Measurements from ENCODE around the gene PAK4.
"Not testable (repeated sequence)": the region's sequence is repeated elsewhere in the genome, so short reads cannot be mapped to it uniquely, and the experiment has no call there.

Gene PAK4

DNA sequence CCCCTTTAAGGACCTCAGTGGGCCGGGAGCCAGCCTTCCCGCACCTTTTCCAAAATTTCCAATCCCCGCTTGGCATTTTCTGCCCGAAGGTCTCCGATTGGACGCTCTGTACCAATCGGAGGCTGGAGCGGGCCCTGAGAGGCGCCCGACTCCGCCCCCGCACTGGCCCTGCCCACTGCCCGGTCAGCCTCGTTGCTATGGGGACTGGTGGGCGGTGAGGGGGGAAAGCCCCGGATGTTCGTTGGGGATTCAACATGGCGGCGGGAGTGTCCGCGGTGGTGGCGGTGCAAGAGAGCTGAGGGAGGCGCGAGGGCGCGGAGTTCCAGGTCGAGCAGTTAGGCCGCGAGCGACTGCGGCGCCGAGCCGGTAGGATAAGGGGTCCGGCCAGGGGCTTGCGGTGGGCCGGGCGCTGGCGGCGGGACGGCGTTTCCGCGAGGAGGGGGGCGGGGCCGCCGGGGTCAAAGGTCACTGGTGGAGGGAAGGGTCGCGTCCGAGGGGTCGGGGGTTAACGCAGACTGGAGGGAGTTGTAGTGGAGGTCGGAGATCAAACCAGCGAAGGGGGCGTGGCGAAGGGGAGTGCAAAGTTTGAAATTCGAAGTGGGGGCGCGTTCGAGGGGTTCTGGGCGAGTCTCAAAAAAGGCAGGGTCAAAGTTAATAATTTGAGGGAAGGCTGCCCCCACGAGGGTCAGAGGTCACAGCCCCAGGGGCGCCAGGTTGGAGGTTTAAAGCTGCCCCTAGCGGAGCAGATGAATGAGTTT lies at the start of gene PAK4:
PAK4 (plus strand) TSS at position 233 of the 758 bp plus-strand sequence. CDS start 43,768 bp downstream, outside the sequence.
- DNase-seq (ENCODE audit: low read depth) = peak; percentile 93

DNA sequence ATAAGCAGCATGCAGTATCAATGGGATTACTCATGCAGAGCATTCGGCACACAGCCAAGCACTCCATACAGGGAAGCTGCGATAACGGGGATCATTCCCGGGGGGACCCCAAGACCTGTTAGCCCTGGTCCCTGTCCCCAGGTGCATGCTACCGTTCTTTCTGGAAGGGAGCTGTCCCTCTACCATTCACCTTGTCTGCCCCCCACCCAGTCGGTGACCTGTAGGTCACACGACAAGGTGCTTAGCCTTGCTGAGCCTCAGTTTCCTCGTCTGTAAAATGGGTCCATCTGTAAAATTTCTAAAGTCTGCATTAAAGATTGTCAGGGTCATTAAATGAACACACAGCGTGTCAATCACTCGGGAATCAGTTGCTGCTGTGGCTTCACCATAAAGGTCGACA lies 48.3 kb upstream of the PAK4 start:
- no peak for DNase-seq (ENCODE audit: low read depth)

DNA sequence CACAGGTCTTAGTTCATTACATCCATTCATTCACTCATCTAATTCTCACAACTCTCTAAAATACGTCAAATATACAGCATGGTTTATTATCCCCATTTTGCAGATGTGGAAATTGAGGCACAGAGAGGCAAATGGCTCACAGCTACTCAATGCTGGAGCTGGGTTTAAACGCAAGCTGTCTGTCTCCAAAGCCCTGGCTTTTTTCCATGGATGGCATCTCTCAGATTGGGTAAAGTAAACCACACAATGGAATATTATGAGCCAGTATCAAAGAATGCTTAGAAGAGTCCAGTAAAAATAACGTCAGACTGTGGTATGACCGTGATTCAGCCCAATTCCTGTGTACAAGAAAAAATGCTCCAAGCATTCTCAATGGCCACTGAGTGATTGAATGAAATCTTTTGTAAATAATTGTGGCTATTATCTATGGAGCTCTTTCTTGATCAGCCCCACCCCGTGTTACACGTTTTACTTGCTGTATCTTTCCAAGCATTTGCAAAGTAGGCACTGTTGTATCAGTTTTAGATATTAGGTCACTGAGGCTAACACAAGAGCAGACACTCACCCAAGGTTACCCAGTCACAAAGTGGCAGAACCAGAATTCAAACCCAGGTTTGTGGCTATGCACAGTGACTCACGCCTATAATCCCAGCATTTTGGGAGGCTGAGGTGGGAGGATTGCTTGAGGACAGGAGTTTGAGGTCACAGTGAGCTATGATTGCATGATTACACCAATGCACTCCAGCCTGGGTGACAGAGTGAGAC lies 47.0 kb upstream of the PAK4 start:
- no peak for DNase-seq (ENCODE audit: low read depth)

DNA sequence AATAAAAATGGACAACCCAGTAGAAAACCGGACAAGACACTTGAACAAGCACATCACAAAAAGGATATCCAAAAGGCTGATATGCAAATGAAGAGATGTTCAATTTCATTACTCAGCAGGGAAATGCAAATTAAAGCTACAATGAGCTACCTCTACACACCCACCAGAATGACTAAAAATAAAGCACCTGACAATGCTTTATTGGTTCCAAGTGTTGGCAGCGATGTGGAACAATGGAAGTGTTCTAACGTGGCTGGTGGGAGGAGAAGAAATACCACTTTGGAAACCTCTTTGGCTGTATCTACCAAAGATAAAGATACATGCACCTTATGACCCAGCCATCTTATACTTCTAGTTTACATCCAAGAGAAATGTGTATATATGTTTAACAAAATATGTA lies 45.2 kb upstream of the PAK4 start:
- no peak for DNase-seq (ENCODE audit: low read depth)

DNA sequence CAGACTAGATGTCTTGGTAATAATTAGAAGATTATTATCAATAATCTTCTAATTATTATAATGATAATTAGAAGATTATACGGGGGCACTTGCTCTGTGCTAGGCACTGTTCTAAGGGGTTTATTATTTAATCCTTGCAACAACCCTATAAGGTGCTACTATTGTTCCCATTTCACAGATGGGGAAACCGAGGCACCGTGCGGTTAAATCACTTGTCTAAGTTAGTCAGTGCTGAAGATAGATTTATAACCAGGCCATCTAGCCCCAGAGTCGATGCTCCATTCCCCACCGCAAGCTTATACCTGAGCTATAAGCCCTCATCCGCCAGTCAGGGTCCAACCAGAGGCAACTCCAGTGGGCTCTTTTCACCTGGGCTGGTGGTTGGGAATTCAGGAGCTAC lies 43.4 kb upstream of the PAK4 start:
- no peak for DNase-seq (ENCODE audit: low read depth)

DNA sequence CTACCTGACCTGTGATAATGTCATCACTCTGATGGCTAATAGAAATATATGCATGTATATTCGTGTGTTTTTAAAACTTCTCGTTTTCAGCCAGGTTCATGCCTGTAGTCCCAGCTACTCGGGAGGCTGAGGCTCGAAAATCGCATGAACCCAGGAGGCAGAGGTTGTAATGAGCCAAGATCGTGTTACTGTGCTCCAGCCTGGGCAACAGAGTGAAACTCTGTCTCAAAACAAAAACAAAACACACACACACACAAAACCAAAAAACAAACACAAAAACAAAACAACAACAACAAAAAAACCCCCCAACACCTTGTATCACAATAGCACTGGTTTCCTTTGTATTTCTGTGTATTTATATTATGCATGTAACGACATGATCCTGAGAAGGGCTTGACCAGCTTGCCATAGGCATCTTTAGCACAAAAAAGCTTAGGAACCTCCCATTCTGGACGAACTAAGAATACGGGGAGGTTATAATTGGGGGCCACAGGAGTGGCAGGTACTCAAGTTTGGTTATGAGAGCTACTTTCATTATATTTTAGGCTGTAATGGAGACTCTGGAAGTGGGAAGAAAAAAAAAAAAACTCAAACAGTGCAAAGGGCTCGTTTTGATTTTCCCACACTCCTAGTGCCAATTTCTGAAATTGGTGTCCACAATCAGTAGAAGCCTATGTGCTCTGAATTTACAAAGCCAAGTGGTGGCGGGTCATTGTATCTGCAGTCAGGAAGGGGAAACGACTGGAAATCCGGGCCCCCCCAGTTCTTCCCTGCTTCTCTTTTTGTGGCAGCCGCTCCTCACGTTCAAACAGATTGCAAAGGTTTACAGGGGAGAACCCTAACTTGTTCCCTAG lies 42.6 kb upstream of the PAK4 start:
- DNase-seq (ENCODE audit: low read depth) = no peak

DNA sequence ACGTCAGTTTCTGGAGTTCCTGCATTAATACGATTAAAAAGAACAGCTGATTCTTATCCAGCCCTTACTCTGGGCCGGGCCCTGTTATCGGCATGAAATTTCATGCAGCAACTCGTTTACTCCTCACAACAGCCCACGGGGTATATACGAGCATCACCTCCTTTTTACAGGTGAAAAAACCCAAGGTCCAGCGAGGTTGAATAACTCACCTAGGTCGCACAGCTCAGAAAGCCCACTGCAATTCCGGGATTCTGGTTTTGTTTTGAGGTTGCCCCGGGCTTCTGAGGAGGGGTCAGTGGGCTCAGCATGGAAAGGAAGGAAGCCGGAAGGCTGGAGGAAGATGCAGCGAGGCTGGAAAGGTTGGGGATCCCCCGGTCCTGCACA lies 42.0 kb upstream of the PAK4 start:
- no peak for DNase-seq (ENCODE audit: low read depth)

DNA sequence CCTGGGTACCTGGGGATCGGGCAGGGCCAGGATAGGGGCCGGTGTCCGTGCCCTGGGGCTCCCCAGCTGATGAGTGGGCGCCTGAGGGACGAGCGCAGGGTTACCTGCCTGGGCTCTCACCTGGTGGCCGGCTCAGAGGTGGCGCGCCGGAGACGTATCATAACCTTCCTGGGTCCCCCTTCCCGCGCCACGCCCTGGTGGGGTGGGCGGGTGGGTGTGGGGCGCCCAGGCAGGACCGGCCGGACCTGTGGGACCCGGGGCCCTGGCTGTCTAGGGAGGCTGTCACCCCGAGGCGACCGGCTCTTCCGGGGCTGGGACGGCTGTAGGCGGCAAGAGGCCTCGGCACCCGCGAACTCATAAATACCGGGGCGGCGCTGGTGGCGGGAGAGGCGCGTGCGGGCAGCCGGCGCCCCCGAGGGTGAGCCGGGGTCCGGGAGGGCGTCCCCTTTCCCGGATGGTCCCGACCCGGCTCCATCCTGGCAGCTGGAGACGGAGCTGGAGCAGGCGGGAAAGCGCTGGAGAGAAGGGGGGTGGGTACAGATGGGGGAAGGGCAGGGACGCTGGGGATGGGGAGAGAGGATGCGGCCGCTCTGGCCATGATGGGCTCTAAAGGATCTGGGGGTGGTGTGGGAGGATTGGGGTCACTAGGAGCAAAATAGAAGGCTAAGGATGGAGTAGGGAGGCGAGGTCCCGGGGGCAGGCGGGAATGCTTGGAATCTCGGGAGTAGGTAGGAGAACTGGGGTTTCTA lies 41.4 kb upstream of the PAK4 start, which contains the start of gene ACP7:
ACP7 (plus strand) TSS at position 386 of the 749 bp plus-strand sequence. CDS start 902 bp downstream, outside the sequence.
- DNase-seq (ENCODE audit: low read depth) = no peak

DNA sequence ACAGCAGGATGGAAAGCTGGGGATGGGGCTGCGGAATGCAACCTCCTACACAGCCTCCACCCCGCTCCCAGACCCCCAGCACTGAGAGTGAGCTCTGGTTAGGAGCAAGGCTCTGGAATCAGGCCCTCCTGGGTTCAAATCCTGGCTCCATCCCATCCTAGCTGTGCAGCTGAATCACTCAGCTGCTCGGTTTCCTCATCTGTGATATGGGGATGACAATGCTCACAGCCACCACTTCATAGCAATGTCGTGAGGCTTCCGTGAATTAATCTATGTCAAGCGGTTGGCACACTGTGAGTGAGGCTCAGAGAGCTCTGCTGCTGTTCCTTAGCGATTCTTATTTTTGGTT lies 40.9 kb upstream of the PAK4 start:
- DNase-seq (ENCODE audit: low read depth) = no peak

DNA sequence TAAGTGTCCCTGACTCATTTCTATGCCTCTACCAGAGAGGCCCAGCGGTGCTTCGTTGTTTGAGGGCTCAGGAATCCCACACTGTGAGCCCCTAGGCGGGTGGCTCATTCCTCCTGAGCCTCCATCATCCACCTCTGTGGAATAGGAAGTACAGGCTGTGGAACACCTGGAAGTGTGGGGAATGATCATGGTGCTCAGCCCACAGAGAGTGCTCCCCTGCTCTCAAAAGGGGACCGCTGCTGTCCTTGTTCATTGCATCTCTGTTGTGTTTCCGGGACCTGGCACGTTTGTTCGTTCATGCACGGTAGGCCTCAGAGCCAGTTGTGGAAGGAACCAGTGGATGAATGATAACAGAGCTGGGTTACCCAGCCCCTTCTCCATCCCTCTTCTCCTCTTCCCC lies 40.2 kb upstream of the PAK4 start:
- no peak for DNase-seq (ENCODE audit: low read depth)

DNA sequence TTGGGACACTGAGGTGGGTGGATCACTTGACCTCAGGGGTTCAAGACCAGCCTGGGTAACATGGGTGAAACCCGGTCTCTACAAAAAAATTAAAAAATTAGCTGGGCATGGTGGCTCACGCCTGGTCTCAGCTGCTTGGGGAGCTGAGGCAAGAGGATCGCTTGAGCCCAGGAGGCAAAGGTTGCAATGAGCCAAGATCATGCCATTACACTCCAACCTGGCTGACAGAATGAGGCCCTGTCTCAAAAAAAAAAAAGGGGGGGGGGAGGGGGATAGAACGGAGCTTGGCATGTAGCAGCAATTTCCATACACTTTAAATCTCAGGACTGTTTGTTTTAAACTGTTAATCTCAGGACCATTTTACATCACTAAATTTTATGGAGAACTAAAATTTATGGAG lies 39.2 kb upstream of the PAK4 start:
- DNase-seq (ENCODE audit: low read depth) = no peak

DNA sequence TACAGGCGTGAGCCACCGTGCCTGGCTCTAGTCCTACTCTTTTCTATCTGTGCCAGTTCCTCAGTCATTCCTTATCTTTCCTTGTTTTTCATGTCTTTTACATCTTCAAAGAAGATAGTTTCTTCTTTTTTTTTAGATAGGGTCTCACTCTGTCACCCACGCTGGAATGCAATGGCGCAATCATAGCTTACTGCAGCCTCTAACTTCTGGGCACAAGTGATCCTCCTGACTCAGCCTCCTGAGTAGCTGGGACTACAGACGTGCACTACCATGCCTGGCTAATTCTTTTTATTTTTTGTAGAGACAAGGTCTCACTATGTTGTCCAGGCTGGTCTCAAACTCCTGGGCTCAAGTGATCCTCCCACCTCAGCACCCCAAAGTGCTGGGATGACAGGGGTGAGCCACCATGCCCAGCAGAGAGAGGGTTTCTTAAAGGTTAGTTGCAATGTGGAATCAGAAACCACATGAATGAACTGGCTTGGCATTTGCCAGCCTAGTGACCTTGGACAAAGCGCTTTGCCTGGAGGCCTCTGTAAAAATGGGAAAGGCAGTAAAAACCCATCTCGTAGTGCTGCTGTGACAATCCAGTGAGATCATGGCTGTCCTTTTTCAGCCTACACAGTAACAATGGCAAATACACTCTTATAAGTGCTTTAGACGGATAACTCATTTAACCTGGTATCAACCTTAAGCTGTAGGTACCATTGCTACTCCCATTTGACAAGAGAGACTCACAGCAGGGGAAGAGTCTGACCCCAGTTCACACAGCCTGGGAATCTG lies 37.5 kb upstream of the PAK4 start:
- DNase-seq (ENCODE audit: low read depth) = no peak

DNA sequence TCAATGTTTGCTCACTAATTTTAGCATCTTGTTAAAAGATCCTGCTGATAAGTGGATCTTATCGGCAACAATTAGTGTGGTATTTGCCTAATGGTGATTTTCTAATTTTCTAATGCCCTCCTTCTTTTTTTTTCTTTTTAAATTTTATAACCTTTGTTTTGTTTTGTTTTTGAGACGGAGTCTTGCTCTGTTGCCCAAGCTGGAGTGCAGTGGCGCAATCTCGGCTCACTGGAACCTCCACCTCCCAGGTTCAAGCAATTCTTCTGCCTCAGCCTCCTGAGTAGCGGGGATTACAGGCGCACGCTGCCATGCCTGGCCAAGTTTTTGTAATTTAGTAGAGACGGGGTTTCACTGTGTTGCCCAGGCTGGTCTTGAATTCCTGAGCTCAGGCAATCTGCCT lies 35.6 kb upstream of the PAK4 start:
- DNase-seq (ENCODE audit: low read depth) = not testable (repeated sequence)

DNA sequence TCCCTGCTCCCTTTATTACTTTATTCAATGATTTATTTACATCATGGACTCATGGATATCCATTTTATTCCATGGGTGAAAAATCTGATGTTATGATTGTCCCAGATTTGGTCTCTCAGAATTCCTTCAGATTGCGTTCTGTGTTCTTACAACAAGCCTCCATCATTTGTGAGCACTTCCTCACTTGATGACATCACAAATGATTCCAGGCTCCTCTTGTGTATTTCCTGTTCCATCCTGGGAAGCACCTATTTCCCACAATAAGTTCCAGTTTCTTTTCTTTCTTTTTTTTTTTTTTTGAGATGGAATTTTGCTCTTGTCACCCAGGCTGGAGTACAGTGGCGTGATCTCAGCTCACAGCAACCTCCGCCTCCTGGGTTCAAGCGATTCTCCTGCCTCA lies 34.7 kb upstream of the PAK4 start:
- no peak for DNase-seq (ENCODE audit: low read depth)

DNA sequence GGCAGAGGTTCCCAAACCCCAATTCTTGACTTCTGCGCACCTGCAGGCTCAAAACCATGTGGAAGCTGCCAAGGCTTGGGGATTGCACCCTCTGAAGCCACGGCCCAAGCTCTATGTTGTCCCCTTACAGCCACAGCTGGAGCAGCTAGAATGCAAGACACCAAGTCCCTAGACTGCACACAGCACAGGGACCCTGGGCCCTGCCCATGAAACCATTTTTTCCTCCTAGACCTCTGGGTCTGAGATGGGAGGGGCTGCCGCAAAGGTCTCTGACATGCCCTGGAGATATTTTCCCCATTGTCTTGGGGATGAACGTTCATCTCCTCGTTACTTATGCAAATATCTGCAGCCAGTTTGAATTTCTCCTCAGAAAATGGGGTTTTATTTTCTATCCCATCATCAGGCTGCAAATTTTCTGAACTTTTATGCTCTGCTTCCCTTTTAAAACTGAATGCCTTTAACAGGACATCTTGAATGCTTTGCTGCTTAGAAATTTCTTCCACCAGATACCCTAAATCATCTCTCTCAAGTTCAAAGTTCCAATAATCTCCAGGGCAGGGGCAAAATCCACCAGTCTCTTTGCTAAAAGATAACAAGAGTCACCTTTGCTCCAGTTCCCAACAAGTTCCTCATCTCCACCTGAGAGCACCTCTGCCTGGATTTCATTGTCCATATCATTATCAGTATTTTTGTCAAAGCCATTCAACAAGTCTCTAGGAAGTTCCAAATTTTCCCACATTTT lies 29.6 kb upstream of the PAK4 start:
- DNase-seq (ENCODE audit: low read depth) = not testable (repeated sequence)

DNA sequence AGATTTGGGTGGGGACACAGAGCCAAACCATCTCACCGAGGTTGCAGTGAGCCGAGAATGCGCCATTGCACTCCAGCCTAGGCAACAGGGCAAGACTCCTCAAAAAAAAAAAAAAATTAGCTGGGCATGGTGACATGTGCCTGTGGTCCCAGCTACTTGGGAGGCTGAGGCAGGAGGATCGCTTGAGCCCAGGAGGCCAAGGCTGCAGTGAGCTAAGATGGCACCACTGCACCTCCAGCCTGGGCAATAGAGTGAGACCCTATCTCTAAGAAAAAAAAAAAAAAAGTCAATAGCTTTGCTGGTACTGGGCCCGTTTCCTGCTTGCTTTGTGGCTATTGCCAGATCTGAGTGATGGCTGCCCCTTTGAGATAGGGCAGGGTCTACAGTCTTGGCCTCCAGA lies 28.3 kb upstream of the PAK4 start:
- DNase-seq (ENCODE audit: low read depth) = no peak

DNA sequence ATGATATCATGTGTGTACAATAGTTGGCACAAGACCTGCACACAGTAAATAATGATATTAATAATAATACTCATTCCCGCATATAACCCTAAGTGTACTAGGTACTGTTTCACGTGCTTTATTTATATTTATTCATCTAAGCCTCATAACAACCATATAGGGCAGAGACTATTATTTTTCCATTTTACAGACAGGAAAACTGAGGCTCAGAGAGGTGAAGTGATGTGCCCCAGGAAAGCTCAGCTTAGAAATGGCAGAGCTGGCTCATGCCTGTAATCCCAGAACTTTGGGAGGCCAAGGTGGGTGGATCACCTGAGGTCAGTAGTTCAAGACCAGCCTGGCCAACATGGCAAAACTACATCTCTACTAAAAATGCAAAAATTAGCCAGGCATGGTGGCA lies 27.9 kb upstream of the PAK4 start:
- no peak for DNase-seq (ENCODE audit: low read depth)

DNA sequence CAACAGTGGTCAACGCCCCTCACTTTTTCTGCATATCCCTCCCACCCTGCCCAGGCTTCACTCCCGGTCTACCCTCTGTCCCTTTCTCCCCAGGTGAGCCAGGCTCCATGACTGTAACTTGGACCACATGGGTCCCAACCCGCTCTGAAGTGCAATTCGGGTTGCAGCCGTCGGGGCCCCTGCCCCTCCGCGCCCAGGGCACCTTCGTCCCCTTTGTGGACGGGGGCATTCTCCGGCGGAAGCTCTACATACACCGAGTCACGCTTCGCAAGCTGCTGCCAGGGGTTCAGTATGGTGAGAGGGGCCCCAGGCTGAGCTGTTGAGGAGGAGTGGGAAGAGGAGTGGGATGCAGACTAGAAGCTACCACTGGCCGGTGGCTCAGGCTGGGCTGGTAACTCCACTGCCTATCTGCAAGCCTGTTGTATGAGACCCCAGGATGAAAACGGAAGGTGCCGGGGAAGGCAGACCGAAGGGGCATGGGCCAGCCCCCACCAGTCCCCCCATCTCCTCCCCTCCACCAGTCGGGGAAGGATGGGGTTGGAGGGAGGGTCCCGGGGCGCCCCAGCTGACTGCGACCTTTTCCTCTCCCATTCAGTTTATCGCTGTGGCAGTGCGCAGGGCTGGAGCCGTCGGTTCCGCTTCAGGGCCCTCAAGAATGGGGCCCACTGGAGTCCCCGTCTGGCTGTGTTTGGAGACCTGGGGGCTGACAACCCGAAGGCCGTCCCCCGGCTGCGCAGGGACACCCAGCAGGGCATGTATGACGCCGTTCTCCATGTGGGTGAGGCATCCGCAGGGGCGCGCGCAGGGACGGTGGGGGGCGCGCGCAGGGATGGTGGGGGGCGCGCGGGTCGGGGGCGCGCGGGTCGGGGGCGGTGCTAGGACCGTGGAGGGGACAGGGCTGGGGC lies 27.0 kb upstream of the PAK4 start:
- no peak for DNase-seq (ENCODE audit: low read depth)

DNA sequence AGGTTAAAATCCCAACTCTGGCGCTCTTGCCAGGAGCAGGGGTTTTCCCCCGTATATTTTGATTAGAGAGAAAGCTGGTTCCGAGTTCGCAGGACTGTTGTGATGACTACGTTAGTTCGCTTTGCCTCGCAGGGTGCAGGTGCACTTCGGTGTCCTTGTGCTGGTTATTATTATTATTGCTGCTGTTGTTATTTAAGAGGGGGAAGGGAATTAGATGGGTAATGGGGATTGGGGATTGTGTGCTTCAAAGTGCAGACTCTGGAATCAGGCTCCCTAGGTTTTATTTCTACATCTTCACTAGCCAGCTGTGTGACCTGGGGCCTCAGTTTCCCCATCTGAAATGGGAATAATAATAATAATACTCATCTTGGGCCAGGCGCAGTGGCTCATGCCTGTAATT lies 26.2 kb upstream of the PAK4 start:
- no peak for DNase-seq (ENCODE audit: low read depth)
